IPS DF 4.7 (cell line): Measurements from ENCODE around the gene HHAT.
"Not testable (repeated sequence)": the region's sequence is repeated elsewhere in the genome, so short reads cannot be mapped to it uniquely, and the experiment has no call there.

Experiments
- DNase-seq: peaks from one replicate; pipeline ENCODE4 v3.0.0-alpha.2; 2013; ENCODE audit warnings: low spot score; ENCODE audit errors: extremely low read depth

The HHAT gene

GRCh38 chr1:210385228-210385627 lies 56.5 kb downstream of the HHAT start:
- DNase-seq, result no peak

- DNase-seq, result no peak
Measured at GRCh38 chr1:210394281-210394821, 65.6 kb downstream of the HHAT start.

- no peak for DNase-seq
Measured at GRCh38 chr1:210396541-210396940, 67.8 kb downstream of the HHAT start.

GRCh38 chr1:210397252-210397651 lies 68.5 kb downstream of the HHAT start:
- no peak for DNase-seq

GRCh38 chr1:210397681-210398080 lies 69.0 kb downstream of the HHAT start:
- no peak for DNase-seq

GRCh38 chr1:210398466-210398865 lies 69.8 kb downstream of the HHAT start:
- DNase-seq, result no peak

GRCh38 chr1:210400043-210400840 lies 71.5 kb downstream of the HHAT start:
- DNase-seq, result no peak

- no peak for DNase-seq
Measured at GRCh38 chr1:210402560-210402959, 73.9 kb downstream of the HHAT start.

- DNase-seq, result no peak
Measured at GRCh38 chr1:210405316-210405715, 76.6 kb downstream of the HHAT start.

GRCh38 chr1:210406341-210406740 lies 77.6 kb downstream of the HHAT start:
- not testable (repeated sequence) for DNase-seq

GRCh38 chr1:210407207-210407886 lies 78.6 kb downstream of the HHAT start:
- no peak for DNase-seq

- DNase-seq, result no peak
Measured at GRCh38 chr1:210407887-210408252, 79.2 kb downstream of the HHAT start.

GRCh38 chr1:210412240-210412639 lies 83.5 kb downstream of the HHAT start:
- no peak for DNase-seq

- no peak for DNase-seq
Measured at GRCh38 chr1:210413951-210414350, 85.2 kb downstream of the HHAT start.

GRCh38 chr1:210415846-210416448 lies 87.2 kb downstream of the HHAT start:
- DNase-seq, result no peak

GRCh38 chr1:210416681-210417080 lies 88.0 kb downstream of the HHAT start:
- no peak for DNase-seq

GRCh38 chr1:210417881-210418280 lies 89.2 kb downstream of the HHAT start:
- no peak for DNase-seq

- no peak for DNase-seq
Measured at GRCh38 chr1:210418863-210419650, 90.4 kb downstream of the HHAT start.

- not testable (repeated sequence) for DNase-seq
Measured at GRCh38 chr1:210426696-210427095, 98.0 kb downstream of the HHAT start.

GRCh38 chr1:210428696-210429095 lies 100.0 kb downstream of the HHAT start:
- DNase-seq, result no peak

- DNase-seq, result no peak
Measured at GRCh38 chr1:210434223-210434622, 105.5 kb downstream of the HHAT start.
